WERI-Rb-1 (cell line): Measurements from ENCODE around the gene CARNS1.
A peak's percentile ranks its signal among the peaks of the same experiment; 100 is the strongest.

Source experiments
- DNase-seq: peaks from one replicate; pipeline ENCODE4 v3.0.0-alpha.2; 2020
- H3K27ac ChIP-seq: fragments of 250-450 bp; sonication (Bioruptor Pico); 2 replicates; pipeline ENCODE4 v1.5.1; 2020; ENCODE audit warnings: mild to moderate bottlenecking, moderate library complexity
- H3K27me3 ChIP-seq: fragments of 250-450 bp; sonication (Bioruptor Pico); 2 replicates; pipeline ENCODE4 v1.5.1; 2021; ENCODE audit warnings: mild to moderate bottlenecking, low read depth, moderate library complexity; ENCODE audit not compliant: insufficient read depth, severe bottlenecking
- H3K36me3 ChIP-seq: fragments of 250-450 bp; sonication (Bioruptor Pico); 2 replicates; pipeline ENCODE4 v1.5.1; 2020; ENCODE audit warnings: mild to moderate bottlenecking, moderate library complexity
- H3K4me3 ChIP-seq: 2 replicates; pipeline ENCODE4 v1.5.1; 2011; ENCODE audit warnings: low read depth, mild to moderate bottlenecking, control low read depth, low read length
- H3K9me3 ChIP-seq: fragments of 250-450 bp; sonication (Bioruptor Pico); 2 replicates; pipeline ENCODE4 v1.5.1; 2021; ENCODE audit warnings: mild to moderate bottlenecking, moderate library complexity; ENCODE audit not compliant: severe bottlenecking
- CTCF ChIP-seq: IDR thresholded peaks from 2 replicates; pipeline ENCODE4 v1.5.1; 2011; ENCODE audit warnings: low read depth, mild to moderate bottlenecking, control low read depth, inconsistent platforms, low read length

CARNS1 gene

GRCh38 chr11:67455054-67455453 is 39.6 kb downstream of the CARNS1 start, which contains the start of gene CABP4:
TSS of gene CABP4 (plus strand) at chr11:67455354. CDS start at chr11:67455424, 70 bp downstream.
- H3K27me3 ChIP-seq: no peaks in the 10 kb centered on the region
- H3K36me3 ChIP-seq: no peaks in the 10 kb centered on the region
- no peaks in the 10 kb centered on the region for H3K9me3 ChIP-seq
- peak; percentile 62 for DNase-seq
- TF ChIP-seq CTCF: no peak
- peak within 1 kb of the TSS; percentile 48 for H3K27ac ChIP-seq
- no peak within 1 kb of the TSS for H3K4me3 ChIP-seq

- Histone ChIP-seq H3K27me3 (no peaks in the 10 kb centered on the region), H3K36me3 (no peaks in the 10 kb centered on the region), H3K9me3 (no peaks in the 10 kb centered on the region), H3K4me3 (no peak overlapping the region), H3K27ac (no peak overlapping the region)
- no peak for DNase-seq
- no peak for TF ChIP-seq CTCF
Measured at GRCh38 chr11:67456068-67456705, 40.7 kb downstream of the CARNS1 start.

- H3K36me3 ChIP-seq: no peaks in the 10 kb centered on the region
- no peak for DNase-seq
- no peaks in the 10 kb centered on the region for H3K9me3 ChIP-seq
- no peak for TF ChIP-seq CTCF
- no peak overlapping the region for H3K27ac ChIP-seq
- no peak overlapping the region for H3K4me3 ChIP-seq
- H3K27me3 ChIP-seq: no peaks in the 10 kb centered on the region
Measured at GRCh38 chr11:67457453-67457852, 42.0 kb downstream of the CARNS1 start.

GRCh38 chr11:67458266-67458665 is 42.8 kb downstream of the CARNS1 start:
- Histone ChIP-seq H3K9me3 (no peaks in the 10 kb centered on the region), H3K27ac (no peak overlapping the region), H3K27me3 (no peaks in the 10 kb centered on the region), H3K36me3 (no peaks in the 10 kb centered on the region), H3K4me3 (no peak overlapping the region)
- DNase-seq: no peak
- no peak for TF ChIP-seq CTCF

GRCh38 chr11:67463186-67463585 is 47.7 kb downstream of the CARNS1 start:
- H3K27ac ChIP-seq: no peak overlapping the region
- no peak for TF ChIP-seq CTCF
- DNase-seq: no peak
- H3K4me3 ChIP-seq: no peak overlapping the region
- no peaks in the 10 kb centered on the region for H3K36me3 ChIP-seq
- H3K9me3 ChIP-seq: no peaks in the 10 kb centered on the region
- H3K27me3 ChIP-seq: no peaks in the 10 kb centered on the region
